ENCODE measurements around the gene LOXHD1. TPM values are rescaled to one million over a fixed set of nuclear protein-coding genes. Genes with fewer than 3 reads are reported as not detected.

LOXHD1 gene
- total RNA-seq, 4 donors from 2014 or later, result 0.62 TPM; not detected in 3

DNA sequence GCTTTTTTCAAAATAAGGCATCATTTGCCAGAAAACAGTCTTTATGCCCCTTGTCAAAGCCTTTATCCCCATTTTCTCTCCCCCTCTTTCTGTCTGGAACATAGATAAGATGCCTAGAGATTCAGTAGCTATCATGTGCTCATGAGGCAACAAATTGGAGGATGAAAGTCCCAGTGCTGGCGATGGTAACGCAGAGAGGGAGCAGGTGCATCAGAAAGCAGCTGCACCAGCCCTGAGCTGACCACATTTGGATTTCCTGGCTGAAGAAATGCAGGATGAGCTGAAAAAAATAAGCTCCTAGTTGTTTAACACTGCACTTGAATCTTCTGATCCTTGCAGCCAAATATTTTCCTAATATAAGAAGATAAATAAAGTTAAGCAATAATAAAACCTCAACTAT, 48.0 kb downstream of the LOXHD1 start:
- intact Hi-C loops (cut with DNase I; ENCODE audit: low total_unique reads), result no loop called here

DNA sequence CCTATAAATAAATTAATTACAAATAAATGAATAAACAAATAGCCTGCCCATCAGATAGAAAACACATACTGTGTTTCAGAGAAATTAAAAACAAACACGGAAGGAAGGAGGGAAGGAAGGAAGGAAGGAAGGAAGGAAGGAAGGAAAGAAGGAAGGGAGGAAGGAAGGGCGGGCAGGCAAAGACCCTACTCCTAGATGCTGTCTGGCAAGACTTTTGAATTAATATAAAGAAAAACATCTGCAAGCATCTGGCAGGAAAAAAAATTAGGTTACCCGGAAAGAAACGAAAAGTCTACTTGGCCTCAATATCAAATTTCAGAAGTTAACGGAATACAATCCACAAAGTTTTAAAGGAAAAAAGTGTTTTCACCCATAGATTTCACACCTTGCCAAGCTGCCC, 49.1 kb downstream of the LOXHD1 start:
- no peaks in the 10 kb centered on the region for H3K27me3 ChIP-seq
- DNase-seq, result no peak
- H3K9me3 ChIP-seq, result no peaks in the 10 kb centered on the region
- H3K27ac ChIP-seq, result no peak overlapping the region
- H3K4me3 ChIP-seq, result no peak overlapping the region
- intact Hi-C loops (cut with DNase I; ENCODE audit: low total_unique reads), result no loop called here
- no peak for TF ChIP-seq POLR2A (IDR thresholded peaks at IDR 0.05)
- TF ChIP-seq, protein P1, sequence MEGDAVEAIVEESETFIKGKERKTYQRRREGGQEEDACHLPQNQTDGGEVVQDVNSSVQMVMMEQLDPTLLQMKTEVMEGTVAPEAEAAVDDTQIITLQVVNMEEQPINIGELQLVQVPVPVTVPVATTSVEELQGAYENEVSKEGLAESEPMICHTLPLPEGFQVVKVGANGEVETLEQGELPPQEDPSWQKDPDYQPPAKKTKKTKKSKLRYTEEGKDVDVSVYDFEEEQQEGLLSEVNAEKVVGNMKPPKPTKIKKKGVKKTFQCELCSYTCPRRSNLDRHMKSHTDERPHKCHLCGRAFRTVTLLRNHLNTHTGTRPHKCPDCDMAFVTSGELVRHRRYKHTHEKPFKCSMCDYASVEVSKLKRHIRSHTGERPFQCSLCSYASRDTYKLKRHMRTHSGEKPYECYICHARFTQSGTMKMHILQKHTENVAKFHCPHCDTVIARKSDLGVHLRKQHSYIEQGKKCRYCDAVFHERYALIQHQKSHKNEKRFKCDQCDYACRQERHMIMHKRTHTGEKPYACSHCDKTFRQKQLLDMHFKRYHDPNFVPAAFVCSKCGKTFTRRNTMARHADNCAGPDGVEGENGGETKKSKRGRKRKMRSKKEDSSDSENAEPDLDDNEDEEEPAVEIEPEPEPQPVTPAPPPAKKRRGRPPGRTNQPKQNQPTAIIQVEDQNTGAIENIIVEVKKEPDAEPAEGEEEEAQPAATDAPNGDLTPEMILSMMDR (IDR thresholded peaks at IDR 0.05), result no peak
- H3K36me3 ChIP-seq, result no peaks in the 10 kb centered on the region
- no peaks in the 10 kb centered on the region for H3K4me1 ChIP-seq

More for the DNA sequence above, 48.0 kb downstream of the LOXHD1 start:
- Histone ChIP-seq H3K9me3 (no peaks in the 10 kb centered on the region), H3K27me3 (no peaks in the 10 kb centered on the region), H3K27ac (no peak overlapping the region), H3K4me3 (no peak overlapping the region), H3K4me1 (no peaks in the 10 kb centered on the region), H3K36me3 (no peaks in the 10 kb centered on the region)
- DNase-seq, result no peak
- TF ChIP-seq POLR2A (IDR thresholded peaks at IDR 0.05), result no peak
- TF ChIP-seq, protein P1 (IDR thresholded peaks at IDR 0.05), result no peak

DNA sequence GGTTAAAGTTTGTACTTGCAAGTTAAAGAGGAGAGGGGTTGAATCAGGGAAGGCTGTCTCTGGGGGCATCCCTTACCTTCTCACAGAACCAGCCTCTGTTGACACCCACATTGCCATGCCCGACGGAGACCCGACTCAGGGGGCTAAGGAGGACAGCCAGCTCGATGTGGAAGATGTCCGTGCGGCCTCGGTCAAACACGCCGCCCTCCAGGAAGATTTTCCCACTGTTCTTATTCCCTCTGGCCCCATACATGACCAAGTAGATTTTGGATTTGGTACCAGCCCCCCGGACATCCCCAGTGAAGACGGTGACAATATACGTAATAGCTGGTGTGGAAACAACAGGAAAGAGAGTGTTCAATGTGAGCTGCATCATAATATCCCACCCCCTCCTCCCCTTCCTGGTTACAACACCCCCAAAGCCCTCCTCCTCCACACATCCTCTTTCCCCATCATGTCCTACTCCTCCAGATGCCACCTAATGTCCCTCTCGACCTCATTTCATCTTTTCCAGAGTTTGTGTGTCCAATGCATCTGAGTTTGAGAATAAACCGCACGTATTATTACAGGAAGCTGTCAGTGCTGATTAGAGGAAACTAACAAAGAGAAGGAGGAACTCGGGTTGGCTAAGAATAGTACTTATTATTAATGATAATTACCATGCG, 55.7 kb downstream of the LOXHD1 start:
- Histone ChIP-seq H3K4me1 (no peaks in the 10 kb centered on the region), H3K27me3 (no peaks in the 10 kb centered on the region), H3K36me3 (no peaks in the 10 kb centered on the region), H3K27ac (no peak overlapping the region), H3K4me3 (no peak overlapping the region), H3K9me3 (no peaks in the 10 kb centered on the region)
- no peak for TF ChIP-seq POLR2A (IDR thresholded peaks at IDR 0.05)
- TF ChIP-seq, protein P1 (IDR thresholded peaks at IDR 0.05), result no peak
- no peak for DNase-seq
- intact Hi-C loops (cut with DNase I; ENCODE audit: low total_unique reads), result no loop called here

DNA sequence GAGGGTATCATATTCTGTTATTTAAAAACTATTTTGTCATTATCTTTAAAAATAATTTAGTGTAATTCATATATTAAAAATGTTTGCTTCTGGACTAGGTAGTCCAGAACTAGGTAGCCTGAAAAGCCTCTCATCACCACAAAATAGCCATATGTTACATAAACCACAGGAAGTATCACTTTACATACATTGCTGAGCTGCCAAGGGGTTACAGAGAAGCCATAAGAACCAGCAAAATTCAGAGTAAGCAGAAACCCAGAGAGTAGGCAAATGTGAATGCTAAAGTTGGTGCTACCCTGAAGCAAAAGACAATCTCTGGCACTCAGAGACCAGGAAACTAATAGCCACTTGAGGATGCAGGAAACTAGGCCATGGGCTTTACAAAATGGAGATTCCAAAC, 60.9 kb downstream of the LOXHD1 start:
- Histone ChIP-seq H3K36me3 (no peaks in the 10 kb centered on the region), H3K4me1 (no peaks in the 10 kb centered on the region), H3K9me3 (no peaks in the 10 kb centered on the region), H3K27me3 (no peaks in the 10 kb centered on the region), H3K27ac (no peak overlapping the region), H3K4me3 (no peak overlapping the region)
- TF ChIP-seq, protein P1 (IDR thresholded peaks at IDR 0.05), result no peak
- no peak for TF ChIP-seq POLR2A (IDR thresholded peaks at IDR 0.05)
- intact Hi-C loops (cut with DNase I; ENCODE audit: low total_unique reads), result no loop called here
- no peak for DNase-seq

DNA sequence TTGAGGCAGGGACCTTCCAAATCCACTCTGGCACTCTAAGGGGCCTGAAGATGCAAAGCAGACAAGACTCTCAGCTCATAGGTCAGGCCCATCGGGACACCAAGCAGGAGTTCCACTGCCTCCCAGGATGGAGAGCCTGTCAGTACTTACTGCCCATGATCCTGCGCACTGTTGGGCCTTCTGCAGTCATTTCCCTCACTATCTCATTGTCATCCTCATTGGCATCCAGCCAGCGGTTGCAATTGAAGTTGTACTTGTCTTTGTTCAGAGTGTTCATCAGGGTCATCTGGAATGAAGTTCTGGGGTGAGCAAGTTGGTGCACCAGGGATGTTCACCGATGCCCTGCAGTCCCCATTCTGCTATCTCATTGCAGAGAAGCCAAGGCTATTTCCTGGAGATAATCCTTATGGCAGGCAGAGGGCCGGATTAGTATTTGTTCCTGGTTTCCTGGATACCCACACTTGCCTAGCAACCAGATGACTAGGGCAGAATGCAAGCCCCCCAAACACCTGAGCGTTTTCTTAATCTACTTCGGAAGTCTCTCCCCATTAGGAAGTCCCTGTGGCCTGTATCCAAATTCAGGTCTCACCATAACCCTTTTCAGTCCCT, 65.1 kb downstream of the LOXHD1 start:
- Histone ChIP-seq H3K4me3 (no peak overlapping the region), H3K27me3 (no peaks in the 10 kb centered on the region), H3K4me1 (no peaks in the 10 kb centered on the region), H3K36me3 (no peaks in the 10 kb centered on the region), H3K9me3 (no peaks in the 10 kb centered on the region), H3K27ac (no peak overlapping the region)
- DNase-seq, result no peak
- TF ChIP-seq POLR2A (IDR thresholded peaks at IDR 0.05), result no peak
- TF ChIP-seq, protein P1 (IDR thresholded peaks at IDR 0.05), result no peak
- intact Hi-C loops (cut with DNase I; ENCODE audit: low total_unique reads), result no loop called here

Measured in uterus (tissue), 4 donors.